HG03342 (cell line): Measurements from ENCODE around the gene SMIM45.
A peak's percentile ranks its signal among the peaks of the same experiment; 100 is the strongest.

Experiments
- ATAC-seq: cut with Tn5 transposase; IDR thresholded peaks from one replicate; pipeline ENCODE4 v1.9.1; 2021; ENCODE audit warnings: mild to moderate bottlenecking, moderate library complexity; ENCODE audit not compliant: unreplicated experiment

The SMIM45 gene

GRCh38 chr22:41915035-41915785 lies 36.7 kb upstream of the SMIM45 start, which contains the start of gene SHISA8:
Gene SHISA8 (minus strand): TSS chr22:41915074. CDS start chr22:41914667, 407 bp downstream.
- no peak for ATAC-seq

- no peak for ATAC-seq
These were observed 36.0 kb upstream of the SMIM45 start for GRCh38 chr22:41915786-41916493.

GRCh38 chr22:41916745-41917358 lies 35.1 kb upstream of the SMIM45 start:
- ATAC-seq = no peak

- ATAC-seq = no peak
These were observed 34.5 kb upstream of the SMIM45 start for GRCh38 chr22:41917375-41917902.

- ATAC-seq = no peak
These were observed 33.8 kb upstream of the SMIM45 start for GRCh38 chr22:41917903-41918791.

- peak; percentile 36 for ATAC-seq
These were observed 32.4 kb upstream of the SMIM45 start for GRCh38 chr22:41919357-41920224.

- peak; percentile 17 for ATAC-seq
These were observed 31.5 kb upstream of the SMIM45 start for GRCh38 chr22:41920271-41920976.

- no peak for ATAC-seq
These were observed 29.6 kb upstream of the SMIM45 start for GRCh38 chr22:41922328-41922727.

- ATAC-seq = no peak
These were observed 28.9 kb upstream of the SMIM45 start for GRCh38 chr22:41922940-41923594.

GRCh38 chr22:41923595-41924276 lies 28.2 kb upstream of the SMIM45 start:
- ATAC-seq = no peak

- ATAC-seq = no peak
These were observed 26.0 kb upstream of the SMIM45 start for GRCh38 chr22:41925783-41926460.

- no peak for ATAC-seq
These were observed 24.1 kb upstream of the SMIM45 start for GRCh38 chr22:41927813-41928212.

- ATAC-seq = no peak
These were observed 23.1 kb upstream of the SMIM45 start for GRCh38 chr22:41928593-41929417.

- ATAC-seq = no peak
These were observed 22.5 kb upstream of the SMIM45 start for GRCh38 chr22:41929418-41929810.

- ATAC-seq = no peak
These were observed 20.2 kb upstream of the SMIM45 start for GRCh38 chr22:41931701-41932269.

- no peak for ATAC-seq
These were observed 19.6 kb upstream of the SMIM45 start for GRCh38 chr22:41932353-41932752.
